ENCODE measurements around the gene CRABP2.

GRCh38 chr1:156727492-156727891, 22.1 kb upstream of the CRABP2 start:
- TF ChIP-seq CTCF (IDR thresholded peaks at IDR 0.05), result no peak
- no peak for TF ChIP-seq POLR2A (IDR thresholded peaks at IDR 0.05)

Data from adrenal gland (tissue), 5 donors.